Motor neuron (in vitro differentiated cells): ENCODE data around the gene LNPEP. TPM values are rescaled to one million over a fixed set of nuclear protein-coding genes. Genes with fewer than 3 reads are reported as not detected.
"Not testable (repeated sequence)": the region's sequence is repeated elsewhere in the genome, so short reads cannot be mapped to it uniquely, and the experiment has no call there.

ENCODE experiments used
- ATAC-seq, 8 experiments: fragments of 200-7000 bp; cut with Tn5 transposase; replicated peaks in 6 of 8; 2 replicates each; pipeline ENCODE4 v1.8.0; 2021; ENCODE audit warnings: mild to moderate bottlenecking in 8 of 8, moderate library complexity in 8 of 8
- H3K27ac ChIP-seq, 2 donors: fragments of 250-450 bp; sonication (Bioruptor Pico); 2 replicates each; pipeline ENCODE4 v1.9.0; 2021; ENCODE audit warnings: antibody characterized with exemption in 2 of 2, mild to moderate bottlenecking in 2 of 2, moderate library complexity in 1 of 2
- H3K4me1 ChIP-seq, 2 donors: fragments of 250-450 bp; sonication (Bioruptor Pico); replicated peaks in 1 of 2; 2 replicates each; pipeline ENCODE4 v1.6.1; 2021; ENCODE audit warnings: antibody characterized with exemption in 2 of 2, mild to moderate bottlenecking in 2 of 2, moderate library complexity in 1 of 2
- H3K4me3 ChIP-seq, 5 donors: fragments of 250-450 bp; sonication (Bioruptor Pico); 2 replicates each; pipeline ENCODE4 v1.9.0; 2021; ENCODE audit warnings: antibody characterized with exemption in 5 of 5, mild to moderate bottlenecking in 5 of 5, moderate library complexity in 4 of 5
- WGBS, 10 experiments: fragments of 450-650 bp; shearing (Covaris generic); methylation state at CpG; one replicate each; pipeline ENCODE4 v1.0.0; 2022; 5-methylcytosine and 5-hydroxymethylcytosine counted together
- in situ Hi-C, 9 experiments: fragments of 400-800 bp; cut with MboI; loops; one replicate each; pipeline ENCODE4 v1.15.0; 2021; ENCODE audit warnings: low sequenced_read_pairs in 9 of 9, low pct_unique_long_range_greater_than_20kb in 2 of 9; ENCODE audit not compliant: unreplicated experiment in 9 of 9
- total RNA-seq, 8 experiments: library from RNA; unstranded; fragments of 300-600 nt; gene quantifications; 2 replicates each; pipeline versions ENCODE4 v1.2.3 to v1.2.4, GENCODE V29; 2022

The LNPEP gene
- total RNA-seq, 8 experiments from 2014 or later: 11.7 to 52.2 (median 18.6) TPM

- in situ Hi-C loops: no loop called here
These were observed 22.6 kb upstream of the LNPEP start for GRCh38 chr5:96913233-96913632.

GRCh38 chr5:96919754-96920197, 16.1 kb upstream of the LNPEP start:
- 67 to 93% (median 82%) methylated on average over 1 to 4 of the region's 4 CpGs; no CpG with 5 or more reads in 5 of the 10 experiments for WGBS, 10 experiments
- in situ Hi-C loops: no loop called here
- H3K27ac ChIP-seq: no peak overlapping the region
- no peak overlapping the region for H3K4me3 ChIP-seq
- H3K4me1 ChIP-seq: no peaks in the 10 kb centered on the region
- ATAC-seq: no peak

More at GRCh38 chr5:96913233-96913632, 22.6 kb upstream of the LNPEP start:
- Histone ChIP-seq H3K27ac (no peak overlapping the region), H3K4me3 (no peak overlapping the region), H3K4me1 (no peaks in the 10 kb centered on the region)
- 79 to 100% (median 94%) methylated on average over 1 to 2 of the region's 2 CpGs; no CpG with 5 or more reads in 3 of the 10 experiments for WGBS, 10 experiments
- ATAC-seq: no peak

- no peak overlapping the region for H3K27ac ChIP-seq
- no peaks in the 10 kb centered on the region for H3K4me1 ChIP-seq
- in situ Hi-C loops: no loop called here
- H3K4me3 ChIP-seq: no peak overlapping the region
- ATAC-seq: peak in 3 of 8 experiments; percentile 46 to 57 (median 52)
- 49 to 100% (median 64%) methylated on average over 1 to 3 of the region's 3 CpGs; no CpG with 5 or more reads in 3 of the 10 experiments for WGBS, 10 experiments
These were observed 15.0 kb upstream of the LNPEP start for GRCh38 chr5:96920744-96921355.

- in situ Hi-C loops: no loop called here
- WGBS, 10 experiments: 88 to 100% (median 95%) methylated on average over 3 to 11 of the region's 12 CpGs
- no peak for ATAC-seq
- H3K4me1 ChIP-seq: no peaks in the 10 kb centered on the region
- H3K27ac ChIP-seq: no peak overlapping the region
- H3K4me3 ChIP-seq: no peak overlapping the region
These were observed 13.2 kb upstream of the LNPEP start for GRCh38 chr5:96922499-96923244.

- Histone ChIP-seq H3K4me1 (no peaks in the 10 kb centered on the region), H3K27ac (no peak overlapping the region), H3K4me3 (no peak overlapping the region)
- WGBS, 10 experiments: 0 to 80% (median 44%) methylated on average over 1 to 3 of the region's 3 CpGs
- peak in 1 of 8 experiments; percentile 27 for ATAC-seq
- in situ Hi-C loops: no loop called here
These were observed 11.8 kb upstream of the LNPEP start for GRCh38 chr5:96924016-96924443.

- no peak for ATAC-seq
- H3K27ac ChIP-seq: no peak overlapping the region
- 92 to 100% (median 100%) methylated on average over 1 of the region's 1 CpG; no CpG with 5 or more reads in 5 of the 10 experiments for WGBS, 10 experiments
- peaks cover 0 to 9% of the 10 kb centered on the region in 2 donors for H3K4me1 ChIP-seq
- no peak overlapping the region for H3K4me3 ChIP-seq
- in situ Hi-C loops: no loop called here
These were observed 9.6 kb upstream of the LNPEP start for GRCh38 chr5:96926276-96926675.

GRCh38 chr5:96927008-96927407, 8.9 kb upstream of the LNPEP start:
- H3K4me1 ChIP-seq: peaks cover 0 to 13% of the 10 kb centered on the region in 2 donors
- ATAC-seq: peak in 2 of 8 experiments; percentile 54 to 59
- no peak overlapping the region for H3K4me3 ChIP-seq
- in situ Hi-C loops: no loop called here
- H3K27ac ChIP-seq: no peak overlapping the region

- in situ Hi-C loops: no loop called here
- peaks cover 3 to 26% of the 10 kb centered on the region in 2 donors for H3K4me1 ChIP-seq
- WGBS, 10 experiments: 76 to 100% (median 91%) methylated on average over 4 to 7 of the region's 7 CpGs; no CpG with 5 or more reads in 1 of the 10 experiments
- ATAC-seq: no peak
- no peak overlapping the region for H3K27ac ChIP-seq
- no peak overlapping the region for H3K4me3 ChIP-seq
These were observed 6.8 kb upstream of the LNPEP start for GRCh38 chr5:96928931-96929708.

GRCh38 chr5:96930058-96930457, 5.8 kb upstream of the LNPEP start:
- peak in 1 of 8 experiments; percentile 2 for ATAC-seq
- no peak overlapping the region for H3K4me3 ChIP-seq
- peaks cover 3 to 26% of the 10 kb centered on the region in 2 donors for H3K4me1 ChIP-seq
- no peak overlapping the region for H3K27ac ChIP-seq
- in situ Hi-C loops: no loop called here
- WGBS, 10 experiments: 54 to 100% (median 90%) methylated on average over 1 to 3 of the region's 3 CpGs; no CpG with 5 or more reads in 3 of the 10 experiments

GRCh38 chr5:96930589-96930988, 5.3 kb upstream of the LNPEP start:
- Histone ChIP-seq H3K27ac (no peak overlapping the region), H3K4me3 (no peak overlapping the region), H3K4me1 (peaks cover 3 to 26% of the 10 kb centered on the region in 2 donors)
- 65 to 100% (median 93%) methylated on average over 1 to 3 of the region's 3 CpGs for WGBS, 10 experiments
- in situ Hi-C loops: no loop called here
- ATAC-seq: no peak

- H3K4me1 ChIP-seq: peaks cover 3 to 26% of the 10 kb centered on the region in 2 donors
- H3K27ac ChIP-seq, H3K4me3 ChIP-seq, in situ Hi-C loops, ATAC-seq: not testable (repeated sequence)
- WGBS, 10 experiments: 67 to 100% (median 90%) methylated on average over 1 to 2 of the region's 2 CpGs; no CpG with 5 or more reads in 3 of the 10 experiments
These were observed 4.8 kb upstream of the LNPEP start for GRCh38 chr5:96931037-96931436.

- in situ Hi-C loops: no loop called here
- Histone ChIP-seq H3K27ac (no peak overlapping the region), H3K4me3 (no peak overlapping the region), H3K4me1 (peaks cover 3 to 26% of the 10 kb centered on the region in 2 donors)
- ATAC-seq: no peak
- 43 to 100% (median 100%) methylated on average over 1 of the region's 1 CpG; no CpG with 5 or more reads in 3 of the 10 experiments for WGBS, 10 experiments
These were observed 4.3 kb upstream of the LNPEP start for GRCh38 chr5:96931605-96932004.

- in situ Hi-C loops: no loop called here
- no peak overlapping the region for H3K27ac ChIP-seq
- peak overlapping the region in 1 of 5 donors; percentile 5 for H3K4me3 ChIP-seq
- peaks cover 3 to 27% of the 10 kb centered on the region in 2 donors for H3K4me1 ChIP-seq
- ATAC-seq: no peak
- 80 to 100% (median 94%) methylated on average over 1 to 5 of the region's 5 CpGs for WGBS, 10 experiments
These were observed 3.9 kb upstream of the LNPEP start for GRCh38 chr5:96932026-96932425.
